ENCODE data around the gene FCMR.
"Not testable (repeated sequence)": the region's sequence is repeated elsewhere in the genome, so short reads cannot be mapped to it uniquely, and the experiment has no call there.

FCMR gene

DNA sequence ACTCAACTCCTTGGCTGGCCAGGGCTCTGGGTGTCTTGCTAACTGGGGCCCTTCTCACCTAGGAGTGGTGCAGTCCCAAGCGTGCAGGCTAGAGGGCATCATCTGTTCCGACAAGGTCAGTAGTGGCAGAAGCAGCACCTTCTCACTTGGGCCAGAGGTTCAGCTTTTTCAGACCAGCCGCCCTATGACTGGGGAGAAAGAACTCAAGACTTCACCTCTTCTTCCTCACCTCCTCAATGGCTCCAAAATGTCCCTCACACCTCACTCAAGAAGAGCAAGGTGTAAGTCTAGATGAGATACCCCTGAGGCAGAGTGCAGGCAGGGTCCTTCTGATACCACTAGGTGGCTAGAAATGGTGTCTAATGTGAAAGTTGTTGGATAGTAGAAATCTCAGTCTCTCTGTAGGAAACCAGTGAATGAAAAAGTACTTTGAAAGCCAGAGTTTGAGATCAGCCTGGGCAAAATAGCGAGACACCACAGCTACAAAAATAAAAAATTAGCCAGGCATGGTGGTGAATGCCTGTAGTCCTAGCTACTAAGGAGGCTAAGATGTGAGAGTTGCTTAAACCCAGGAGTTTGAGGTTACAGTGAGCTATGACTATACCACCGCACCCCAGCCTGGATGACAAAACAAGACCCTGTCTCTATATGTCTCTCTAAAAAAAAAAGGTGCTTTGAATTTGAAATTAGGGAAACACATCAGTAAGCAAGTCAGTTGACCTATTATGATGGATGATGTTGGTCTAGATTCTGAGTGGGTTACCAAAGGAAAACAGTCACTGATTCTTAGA lies 64.9 kb downstream of the FCMR start:
- no peak; the same call in 2 of the 3 replicates for ATAC-seq (ENCODE audit: insufficient read depth, low read depth)

DNA sequence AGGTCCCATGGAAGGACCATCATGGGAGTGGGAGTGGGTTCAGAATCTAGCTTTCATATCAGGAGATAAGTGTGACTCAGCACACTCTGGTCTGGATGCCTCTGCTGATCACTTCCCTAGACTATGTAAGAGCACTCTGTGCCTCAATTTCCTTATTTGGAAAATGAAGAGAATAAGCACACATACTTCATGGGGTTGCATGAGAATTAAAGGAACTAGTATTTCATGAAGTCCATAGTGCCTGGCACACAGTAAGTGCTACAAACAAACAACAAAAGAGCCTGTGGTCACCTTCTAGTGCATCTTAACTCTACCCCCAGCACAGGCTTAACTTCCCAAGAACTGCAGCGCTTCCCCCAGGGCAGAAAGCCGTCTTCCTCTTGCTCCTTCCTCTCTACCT lies 65.9 kb downstream of the FCMR start:
- Histone ChIP-seq H4K20me1 (ENCODE audit: insufficient read depth, low read length) (no peaks in the 10 kb centered on the region), H2AFZ (ENCODE audit: low read depth, low read length) (no peak overlapping the region), H3K27me3 (ENCODE audit: insufficient read depth, low read length, poor library complexity) (no peaks in the 10 kb centered on the region), H3K27ac (ENCODE audit: low read length) (no peak overlapping the region), H3K9ac (ENCODE audit: low read depth, low read length) (no peak overlapping the region), H3K9me3 (ENCODE audit: insufficient read depth, low read length, severe bottlenecking) (no peaks in the 10 kb centered on the region), H3K79me2 (ENCODE audit: insufficient read depth, low read length) (no peaks in the 10 kb centered on the region), H3K4me2 (ENCODE audit: insufficient read depth, low read length) (no peak overlapping the region), H3K4me1 (ENCODE audit: insufficient read depth, low read length) (peaks cover 4% of the 10 kb centered on the region; the same call in 1 of the 2 replicates), H3K36me3 (ENCODE audit: insufficient read depth, low read length) (no peaks in the 10 kb centered on the region), H3K4me3 (ENCODE audit: low read depth in 1 of 2, low read length in 2 of 2) (no peak overlapping the region)
- DNase-seq (no peak), ATAC-seq (ENCODE audit: insufficient read depth, low read depth) (no peak)
- TF ChIP-seq, protein P1, sequence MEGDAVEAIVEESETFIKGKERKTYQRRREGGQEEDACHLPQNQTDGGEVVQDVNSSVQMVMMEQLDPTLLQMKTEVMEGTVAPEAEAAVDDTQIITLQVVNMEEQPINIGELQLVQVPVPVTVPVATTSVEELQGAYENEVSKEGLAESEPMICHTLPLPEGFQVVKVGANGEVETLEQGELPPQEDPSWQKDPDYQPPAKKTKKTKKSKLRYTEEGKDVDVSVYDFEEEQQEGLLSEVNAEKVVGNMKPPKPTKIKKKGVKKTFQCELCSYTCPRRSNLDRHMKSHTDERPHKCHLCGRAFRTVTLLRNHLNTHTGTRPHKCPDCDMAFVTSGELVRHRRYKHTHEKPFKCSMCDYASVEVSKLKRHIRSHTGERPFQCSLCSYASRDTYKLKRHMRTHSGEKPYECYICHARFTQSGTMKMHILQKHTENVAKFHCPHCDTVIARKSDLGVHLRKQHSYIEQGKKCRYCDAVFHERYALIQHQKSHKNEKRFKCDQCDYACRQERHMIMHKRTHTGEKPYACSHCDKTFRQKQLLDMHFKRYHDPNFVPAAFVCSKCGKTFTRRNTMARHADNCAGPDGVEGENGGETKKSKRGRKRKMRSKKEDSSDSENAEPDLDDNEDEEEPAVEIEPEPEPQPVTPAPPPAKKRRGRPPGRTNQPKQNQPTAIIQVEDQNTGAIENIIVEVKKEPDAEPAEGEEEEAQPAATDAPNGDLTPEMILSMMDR (IDR thresholded peaks at IDR 0.05; ENCODE audit: borderline replicate concordance, extremely low read depth, low read length, poor library complexity, severe bottlenecking): no peak
- TF ChIP-seq EZH2 (IDR thresholded peaks at IDR 0.05; ENCODE audit: borderline replicate concordance, low read depth, low read length, severe bottlenecking): no peak

More for the DNA sequence above, 64.9 kb downstream of the FCMR start:
- TF ChIP-seq, protein P1 (IDR thresholded peaks at IDR 0.05; ENCODE audit: borderline replicate concordance, extremely low read depth, low read length, poor library complexity, severe bottlenecking): peak; percentile 48
- TF ChIP-seq EZH2 (IDR thresholded peaks at IDR 0.05; ENCODE audit: borderline replicate concordance, low read depth, low read length, severe bottlenecking): no peak
- Histone ChIP-seq H2AFZ (ENCODE audit: low read depth, low read length) (no peak overlapping the region), H3K4me3 (ENCODE audit: low read depth in 1 of 2, low read length in 2 of 2) (no peak overlapping the region), H3K4me2 (ENCODE audit: insufficient read depth, low read length) (no peak overlapping the region), H3K79me2 (ENCODE audit: insufficient read depth, low read length) (no peaks in the 10 kb centered on the region), H3K4me1 (ENCODE audit: insufficient read depth, low read length) (peaks cover 4% of the 10 kb centered on the region; the same call in 1 of the 2 replicates), H3K9me3 (ENCODE audit: insufficient read depth, low read length, severe bottlenecking) (no peaks in the 10 kb centered on the region), H3K27me3 (ENCODE audit: insufficient read depth, low read length, poor library complexity) (no peaks in the 10 kb centered on the region), H3K36me3 (ENCODE audit: insufficient read depth, low read length) (no peaks in the 10 kb centered on the region), H3K9ac (ENCODE audit: low read depth, low read length) (no peak overlapping the region), H3K27ac (ENCODE audit: low read length) (no peak overlapping the region), H4K20me1 (ENCODE audit: insufficient read depth, low read length) (no peaks in the 10 kb centered on the region)
- no peak for DNase-seq

DNA sequence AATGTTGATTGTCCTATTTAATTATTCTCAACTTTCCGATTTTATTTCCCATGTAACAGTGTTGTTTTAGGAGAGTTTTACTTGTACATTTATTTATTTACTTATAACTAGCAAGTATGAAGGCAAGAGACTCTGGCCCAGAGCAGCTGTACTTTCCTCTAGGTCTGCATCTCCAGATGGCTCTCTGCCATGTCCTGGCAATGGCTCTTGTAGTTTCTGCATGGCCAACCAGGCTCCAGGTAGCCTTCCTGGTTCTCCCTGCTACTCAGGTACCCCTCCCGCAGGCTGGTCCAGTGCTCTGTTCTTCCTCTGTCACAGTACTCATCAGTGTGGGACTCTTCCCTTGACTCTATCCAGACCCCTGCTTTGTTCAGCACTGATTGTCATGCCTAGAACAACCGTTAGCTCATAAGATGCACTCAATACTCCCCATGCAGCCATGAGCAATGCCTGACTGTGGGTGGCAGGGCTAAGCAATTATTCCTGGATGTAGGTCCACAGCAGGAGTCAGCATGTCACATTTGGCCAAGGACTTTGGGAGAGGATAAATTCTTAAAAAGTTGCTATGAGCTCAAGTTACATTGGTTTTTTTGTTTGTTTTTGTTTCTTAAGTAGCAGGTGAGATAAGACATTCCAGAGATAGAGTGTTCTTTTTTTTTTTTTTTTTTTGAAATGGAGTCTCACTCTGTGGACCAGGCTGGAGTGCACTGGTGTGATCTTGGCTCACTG lies 67.2 kb downstream of the FCMR start:
- TF ChIP-seq, protein P1 (IDR thresholded peaks at IDR 0.05; ENCODE audit: borderline replicate concordance, extremely low read depth, low read length, poor library complexity, severe bottlenecking): no peak
- TF ChIP-seq EZH2 (IDR thresholded peaks at IDR 0.05; ENCODE audit: borderline replicate concordance, low read depth, low read length, severe bottlenecking): no peak
- Histone ChIP-seq H3K4me3 (ENCODE audit: low read depth in 1 of 2, low read length in 2 of 2) (no peak overlapping the region), H3K79me2 (ENCODE audit: insufficient read depth, low read length) (no peaks in the 10 kb centered on the region), H3K27ac (ENCODE audit: low read length) (no peak overlapping the region), H3K9me3 (ENCODE audit: insufficient read depth, low read length, severe bottlenecking) (no peaks in the 10 kb centered on the region), H3K4me2 (ENCODE audit: insufficient read depth, low read length) (no peak overlapping the region), H3K4me1 (ENCODE audit: insufficient read depth, low read length) (peaks cover 4% of the 10 kb centered on the region; the same call in 1 of the 2 replicates), H3K36me3 (ENCODE audit: insufficient read depth, low read length) (no peaks in the 10 kb centered on the region), H2AFZ (ENCODE audit: low read depth, low read length) (no peak overlapping the region), H4K20me1 (ENCODE audit: insufficient read depth, low read length) (no peaks in the 10 kb centered on the region), H3K27me3 (ENCODE audit: insufficient read depth, low read length, poor library complexity) (no peaks in the 10 kb centered on the region), H3K9ac (ENCODE audit: low read depth, low read length) (no peak overlapping the region)
- DNase-seq (no peak), ATAC-seq (ENCODE audit: insufficient read depth, low read depth) (no peak)

DNA sequence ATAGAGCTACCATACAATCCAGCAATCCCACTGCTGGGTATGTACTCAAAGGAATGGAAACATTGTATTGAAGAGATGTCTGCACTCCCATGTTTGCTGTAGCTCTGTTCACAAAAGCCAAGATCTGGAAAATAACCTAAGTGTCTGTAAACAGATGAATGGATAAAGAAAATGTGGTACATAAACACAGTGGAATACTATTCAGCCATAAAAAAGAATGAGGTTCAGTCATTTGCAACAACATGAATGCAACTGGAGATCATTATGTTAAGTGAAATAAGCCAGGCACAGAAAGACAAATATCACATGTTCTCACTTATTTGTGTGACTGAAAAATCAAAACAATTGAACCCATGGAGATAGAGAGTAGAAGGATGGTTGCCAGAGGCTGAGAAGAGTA lies 68.0 kb downstream of the FCMR start:
- not testable (repeated sequence) for H4K20me1 ChIP-seq (ENCODE audit: insufficient read depth, low read length); H3K9me3 ChIP-seq (ENCODE audit: insufficient read depth, low read length, severe bottlenecking); H3K4me2 ChIP-seq (ENCODE audit: insufficient read depth, low read length); DNase-seq; H3K36me3 ChIP-seq (ENCODE audit: insufficient read depth, low read length); H3K79me2 ChIP-seq (ENCODE audit: insufficient read depth, low read length); H3K4me3 ChIP-seq (ENCODE audit: low read depth in 1 of 2, low read length in 2 of 2); H3K9ac ChIP-seq (ENCODE audit: low read depth, low read length); H2AFZ ChIP-seq (ENCODE audit: low read depth, low read length); ATAC-seq (ENCODE audit: insufficient read depth, low read depth); H3K4me1 ChIP-seq (ENCODE audit: insufficient read depth, low read length); H3K27me3 ChIP-seq (ENCODE audit: insufficient read depth, low read length, poor library complexity); H3K27ac ChIP-seq (ENCODE audit: low read length)

Data from DND-41 (cell line).